Measurements from ENCODE around the gene PCSK7.
A peak's percentile ranks its signal among the peaks of the same experiment; 100 is the strongest.
"Not testable (repeated sequence)": the region's sequence is repeated elsewhere in the genome, so short reads cannot be mapped to it uniquely, and the experiment has no call there.

PCSK7 gene

GRCh38 chr11:117195761-117196160 lies 36.1 kb downstream of the PCSK7 start:
- DNase-seq, result no peak

GRCh38 chr11:117195258-117195657 lies 36.6 kb downstream of the PCSK7 start:
- no peak for DNase-seq

GRCh38 chr11:117194267-117194666 lies 37.6 kb downstream of the PCSK7 start:
- no peak for DNase-seq

- DNase-seq, result no peak
These were observed 38.5 kb downstream of the PCSK7 start for GRCh38 chr11:117193130-117194020.

- no peak for DNase-seq
These were observed 39.4 kb downstream of the PCSK7 start for GRCh38 chr11:117192401-117192875.

- no peak for DNase-seq
These were observed 40.0 kb downstream of the PCSK7 start for GRCh38 chr11:117191680-117192400.

- no peak for DNase-seq
These were observed 41.8 kb downstream of the PCSK7 start for GRCh38 chr11:117189941-117190544.

GRCh38 chr11:117189191-117189940 lies 42.5 kb downstream of the PCSK7 start:
- no peak for DNase-seq

- no peak for DNase-seq
These were observed 43.2 kb downstream of the PCSK7 start for GRCh38 chr11:117188620-117189081.

GRCh38 chr11:117187799-117188481 lies 43.9 kb downstream of the PCSK7 start:
- no peak for DNase-seq

GRCh38 chr11:117187428-117187798 lies 44.5 kb downstream of the PCSK7 start:
- no peak for DNase-seq

GRCh38 chr11:117187007-117187406 lies 44.9 kb downstream of the PCSK7 start:
- DNase-seq, result no peak

- no peak for DNase-seq
These were observed 45.5 kb downstream of the PCSK7 start for GRCh38 chr11:117186431-117186761.

- no peak for DNase-seq
These were observed 46.0 kb downstream of the PCSK7 start for GRCh38 chr11:117185736-117186430.

- DNase-seq, result no peak
These were observed 48.0 kb downstream of the PCSK7 start for GRCh38 chr11:117183724-117184349.

GRCh38 chr11:117183178-117183577 lies 48.7 kb downstream of the PCSK7 start:
- not testable (repeated sequence) for DNase-seq

- DNase-seq, result no peak
These were observed 49.3 kb downstream of the PCSK7 start for GRCh38 chr11:117182551-117182935.

- DNase-seq, result no peak
These were observed 50.0 kb downstream of the PCSK7 start for GRCh38 chr11:117181586-117182550.

GRCh38 chr11:117180661-117181585 lies 51.0 kb downstream of the PCSK7 start:
- DNase-seq, result peak; percentile 64

All from NCI-H1092 (cell line).